ENCODE data around the gene ZNF568.

The ZNF568 gene

DNA sequence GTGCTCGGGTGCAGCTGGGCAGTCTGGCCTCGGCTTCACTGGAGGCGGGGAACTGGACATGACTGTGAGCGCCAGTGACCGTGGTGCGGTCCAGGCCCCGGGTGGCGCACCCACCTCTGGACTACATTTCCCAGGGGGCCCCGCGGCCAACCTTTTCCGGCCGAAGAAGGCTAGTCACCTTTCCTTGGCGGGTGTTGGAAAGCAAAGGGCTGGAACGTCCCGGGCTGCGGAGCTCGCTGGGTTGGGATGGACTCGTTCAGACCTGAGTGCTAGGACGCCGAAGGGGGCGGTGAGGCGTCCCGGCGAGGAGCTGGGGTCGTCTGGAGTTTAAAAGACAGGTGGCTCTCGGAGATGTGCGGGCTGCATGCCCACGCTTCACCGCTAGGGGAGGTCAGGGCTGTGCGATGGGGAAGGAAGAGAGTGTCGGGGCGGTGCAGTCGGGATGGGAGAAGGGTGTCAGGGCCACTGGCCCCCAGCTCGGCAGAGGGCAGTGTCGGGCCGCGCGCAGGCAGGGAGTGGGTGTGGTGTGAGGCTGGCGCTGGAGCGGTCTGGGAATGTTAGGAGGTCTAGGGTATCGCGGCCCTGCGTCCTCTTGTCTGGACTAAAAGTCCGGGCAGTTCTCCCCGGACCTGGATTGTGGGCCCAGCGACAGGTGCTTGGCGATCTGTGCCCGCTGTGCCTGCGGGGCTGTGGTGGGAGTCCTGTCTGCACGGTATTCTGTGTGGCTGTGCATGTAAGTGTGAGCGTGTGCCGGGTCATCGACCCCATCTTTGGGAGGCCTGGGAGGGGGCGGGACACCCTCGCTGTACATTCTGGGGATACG lies 57.1 kb downstream of the ZNF568 start:
- H3K27me3 Mint-ChIP-seq = no peaks in the 10 kb centered on the region
- peak; percentile 87 for DNase-seq
- CTCF ChIA-PET = interaction anchor here (0.5 to 1.2 kb wide), 5 partner anchors 10 to 1282 kb away, joined by 3 to 4 read pairs (median 3); partner anchors contain the start of gene ZNF345

DNA sequence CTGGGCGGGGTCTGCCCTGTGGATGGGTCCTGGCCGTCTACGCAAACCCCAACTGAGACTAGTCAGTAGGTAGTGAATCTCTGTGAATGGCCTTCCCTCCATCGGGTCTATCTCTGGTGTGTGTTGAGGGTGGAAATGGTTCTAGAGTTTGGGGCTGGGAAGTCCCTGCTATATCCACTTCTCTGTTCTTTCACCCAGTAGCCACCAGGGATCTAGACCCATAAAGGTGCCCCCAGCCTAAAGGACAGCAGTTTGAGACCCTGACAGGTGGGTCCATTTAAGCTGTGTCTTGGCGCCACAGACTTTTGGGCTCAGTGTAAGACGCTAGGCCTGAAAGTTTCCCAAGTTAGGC lies 57.7 kb downstream of the ZNF568 start:
- Mint-ChIP-seq H3K4me3 (peak overlapping the region; percentile 79), H3K27ac (peak overlapping the region; percentile 90), H3K4me1 (peaks cover 14% of the 10 kb centered on the region), H3K36me3 (peaks cover 19% of the 10 kb centered on the region), H3K9me3 (peaks cover 24% of the 10 kb centered on the region), H3K27me3 (no peaks in the 10 kb centered on the region)
- CTCF ChIA-PET = interaction anchor here (1.2 kb wide), 3 partner anchors 27 to 577 kb away, joined by 3 to 4 read pairs (median 3); partner anchors contain the start of gene ZNF345
- DNase-seq = no peak

More for the DNA sequence above, 57.1 kb downstream of the ZNF568 start:
- peak overlapping the region; percentile 90 for H3K27ac Mint-ChIP-seq
- peaks cover 14% of the 10 kb centered on the region for H3K4me1 Mint-ChIP-seq
- peaks cover 19% of the 10 kb centered on the region for H3K9me3 Mint-ChIP-seq
- peak overlapping the region; percentile 79 for H3K4me3 Mint-ChIP-seq
- peaks cover 14% of the 10 kb centered on the region for H3K36me3 Mint-ChIP-seq

- H3K9me3 Mint-ChIP-seq = peaks cover 51% of the 10 kb centered on the region
- no peaks in the 10 kb centered on the region for H3K36me3 Mint-ChIP-seq
- no peak overlapping the region for H3K27ac Mint-ChIP-seq
- no peaks in the 10 kb centered on the region for H3K4me1 Mint-ChIP-seq
- no peak overlapping the region for H3K4me3 Mint-ChIP-seq
- H3K27me3 Mint-ChIP-seq = no peaks in the 10 kb centered on the region
- CTCF ChIA-PET = no interaction called here
- no peak for DNase-seq
These were observed 70.0 kb downstream of the ZNF568 start for GRCh38 chr19:36986131-36986530.

DNA sequence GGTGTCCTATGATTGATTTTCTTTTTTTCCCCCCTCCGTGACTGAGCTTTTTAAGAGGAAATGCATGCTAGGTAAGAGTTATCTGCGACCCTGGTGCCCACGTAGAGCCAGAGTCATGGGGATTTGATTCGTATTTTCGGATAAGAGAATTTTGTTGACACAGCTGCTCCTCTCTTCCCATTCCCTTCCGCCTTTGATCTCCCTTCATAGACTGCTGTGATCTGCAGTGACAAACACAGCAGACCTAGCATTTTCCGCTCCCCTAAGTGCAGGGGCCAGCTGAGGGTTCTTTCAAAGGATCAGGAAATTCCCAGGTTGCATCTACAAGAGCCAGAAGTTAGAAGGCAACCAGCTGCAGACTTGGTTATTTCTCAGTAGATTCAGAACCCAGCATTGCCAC lies 70.5 kb downstream of the ZNF568 start:
- Mint-ChIP-seq H3K9me3 (peaks cover 54% of the 10 kb centered on the region), H3K27me3 (no peaks in the 10 kb centered on the region), H3K4me1 (no peaks in the 10 kb centered on the region), H3K27ac (no peak overlapping the region), H3K36me3 (peaks cover 5% of the 10 kb centered on the region), H3K4me3 (no peak overlapping the region)
- CTCF ChIA-PET = no interaction called here
- DNase-seq = no peak

DNA sequence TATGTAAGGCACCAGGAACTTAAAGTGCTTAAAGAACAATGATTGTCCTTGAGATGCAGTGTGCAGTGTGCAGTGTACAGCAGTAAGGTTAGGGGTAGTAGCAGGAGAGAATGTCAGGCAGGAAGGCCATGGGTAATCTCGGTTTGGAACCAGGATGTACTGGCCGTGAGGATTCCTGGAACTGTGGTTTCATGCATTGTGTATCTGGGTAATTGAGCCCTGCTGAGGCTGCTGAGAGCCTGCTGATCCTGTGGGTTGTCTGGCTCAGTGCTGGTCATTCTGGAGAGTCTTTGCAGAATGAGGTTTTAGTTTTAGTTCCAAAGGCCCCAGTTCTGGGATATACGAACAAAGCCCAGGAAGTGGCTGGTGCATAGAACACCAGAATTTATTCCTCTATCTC lies 71.0 kb downstream of the ZNF568 start:
- CTCF ChIA-PET = no interaction called here
- Mint-ChIP-seq H3K36me3 (peaks cover 7% of the 10 kb centered on the region), H3K4me1 (no peaks in the 10 kb centered on the region), H3K27ac (no peak overlapping the region), H3K27me3 (no peaks in the 10 kb centered on the region), H3K9me3 (peaks cover 53% of the 10 kb centered on the region), H3K4me3 (no peak overlapping the region)
- no peak for DNase-seq

- no peak for DNase-seq
- no peak overlapping the region for H3K27ac Mint-ChIP-seq
- H3K27me3 Mint-ChIP-seq = no peaks in the 10 kb centered on the region
- CTCF ChIA-PET = no interaction called here
- H3K4me3 Mint-ChIP-seq = no peak overlapping the region
- H3K9me3 Mint-ChIP-seq = peaks cover 53% of the 10 kb centered on the region
- no peaks in the 10 kb centered on the region for H3K4me1 Mint-ChIP-seq
- peaks cover 29% of the 10 kb centered on the region for H3K36me3 Mint-ChIP-seq
These were observed 81.2 kb downstream of the ZNF568 start for GRCh38 chr19:36997152-36997842.

GRCh38 chr19:36997843-36998235 lies 81.7 kb downstream of the ZNF568 start:
- peaks cover 26% of the 10 kb centered on the region for H3K36me3 Mint-ChIP-seq
- H3K27ac Mint-ChIP-seq = no peak overlapping the region
- no peak for DNase-seq
- CTCF ChIA-PET = no interaction called here
- H3K9me3 Mint-ChIP-seq = peaks cover 49% of the 10 kb centered on the region
- no peak overlapping the region for H3K4me3 Mint-ChIP-seq
- H3K27me3 Mint-ChIP-seq = no peaks in the 10 kb centered on the region
- no peaks in the 10 kb centered on the region for H3K4me1 Mint-ChIP-seq

DNA sequence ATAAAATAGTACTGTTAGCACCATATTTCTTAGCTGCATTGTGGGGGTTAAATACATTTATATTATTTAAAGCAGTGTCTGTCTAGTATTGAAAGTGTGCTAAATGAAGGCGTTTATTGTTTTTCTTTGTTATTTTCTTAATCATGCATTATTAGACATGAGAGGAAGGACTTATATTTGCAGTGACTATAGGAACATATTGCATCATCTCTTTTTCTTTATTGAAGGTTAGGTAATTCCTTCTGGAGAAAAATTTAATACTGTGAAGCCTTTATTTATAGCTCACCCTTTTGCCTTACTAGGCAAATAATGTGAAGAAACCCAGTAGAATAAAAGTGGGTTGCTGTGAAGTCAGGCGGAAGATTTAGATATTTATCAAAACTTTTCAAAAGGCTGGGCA lies 83.2 kb downstream of the ZNF568 start:
- Mint-ChIP-seq H3K9me3 (peaks cover 43% of the 10 kb centered on the region), H3K4me1 (no peaks in the 10 kb centered on the region), H3K4me3 (no peak overlapping the region), H3K27me3 (no peaks in the 10 kb centered on the region), H3K36me3 (peaks cover 21% of the 10 kb centered on the region), H3K27ac (no peak overlapping the region)
- CTCF ChIA-PET = no interaction called here
- DNase-seq = no peak

DNA sequence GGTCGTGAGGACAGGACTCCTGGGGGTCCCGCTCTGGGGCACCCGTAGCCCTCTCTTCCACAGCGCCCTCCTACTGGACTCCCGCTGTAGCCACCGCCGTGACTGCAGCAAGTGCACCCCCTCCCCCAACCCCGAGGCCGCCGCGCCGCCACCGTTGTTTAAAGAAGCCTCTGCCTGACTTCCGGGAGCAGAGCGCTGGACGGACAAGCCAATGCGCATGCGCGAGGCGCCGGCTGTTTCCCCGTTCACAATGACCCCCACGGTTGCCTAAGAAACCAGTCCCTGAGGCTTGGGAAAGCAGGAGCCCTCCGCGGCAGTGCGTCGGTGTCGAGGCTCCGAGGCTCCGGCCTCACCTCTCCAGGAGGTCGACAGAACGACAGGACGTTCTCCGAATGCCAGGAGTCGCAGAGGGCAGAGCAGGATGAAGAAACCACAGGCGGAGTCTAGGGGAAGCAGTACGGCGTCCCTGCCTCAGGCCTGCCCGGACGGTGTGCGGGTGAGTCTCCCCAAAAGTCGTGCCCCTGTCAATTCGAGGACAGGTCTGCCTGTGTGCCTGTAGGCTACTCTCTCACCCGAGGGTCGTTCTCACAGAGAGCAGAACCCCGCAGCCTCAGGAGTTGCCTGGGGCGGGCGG lies 91.6 kb downstream of the ZNF568 start:
- Mint-ChIP-seq H3K27ac (no peak overlapping the region), H3K36me3 (peaks cover 2% of the 10 kb centered on the region), H3K27me3 (no peaks in the 10 kb centered on the region), H3K4me3 (no peak overlapping the region), H3K4me1 (no peaks in the 10 kb centered on the region), H3K9me3 (peaks cover 50% of the 10 kb centered on the region)
- CTCF ChIA-PET = no interaction called here
- peak; percentile 30 for DNase-seq

DNA sequence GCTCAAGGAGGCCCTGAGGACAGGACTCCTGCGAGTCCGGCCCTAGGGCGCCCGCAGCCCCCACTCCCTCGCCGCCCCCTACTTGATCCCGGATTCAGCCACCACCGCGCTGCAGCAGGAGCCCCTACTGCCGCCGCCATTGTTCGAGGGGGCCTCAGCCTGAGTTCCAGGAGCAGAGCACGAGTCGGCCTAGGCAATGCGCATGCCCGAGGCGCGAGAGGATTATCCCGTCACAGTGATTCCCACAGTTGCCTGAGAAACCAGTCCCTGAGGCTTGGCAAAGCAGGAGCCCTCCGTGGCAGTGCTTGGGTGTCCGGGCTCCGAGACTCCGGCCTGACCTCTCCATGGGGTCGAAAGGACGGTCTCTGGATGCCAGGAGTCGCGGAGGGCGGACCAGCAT lies 93.7 kb downstream of the ZNF568 start:
- H3K36me3 Mint-ChIP-seq = peaks cover 2% of the 10 kb centered on the region
- CTCF ChIA-PET = no interaction called here

GRCh38 chr19:37012093-37012745 lies 96.1 kb downstream of the ZNF568 start:
- CTCF ChIA-PET = no interaction called here
- Mint-ChIP-seq H3K4me1 (no peaks in the 10 kb centered on the region), H3K9me3 (peaks cover 73% of the 10 kb centered on the region), H3K27ac (no peak overlapping the region), H3K4me3 (no peak overlapping the region), H3K36me3 (peaks cover 2% of the 10 kb centered on the region), H3K27me3 (no peaks in the 10 kb centered on the region)
- DNase-seq = no peak

More for the DNA sequence above, 93.7 kb downstream of the ZNF568 start:
- Mint-ChIP-seq H3K27me3 (no peaks in the 10 kb centered on the region), H3K4me3 (no peak overlapping the region), H3K4me1 (no peaks in the 10 kb centered on the region), H3K27ac (no peak overlapping the region), H3K9me3 (peaks cover 60% of the 10 kb centered on the region)
- DNase-seq = no peak

- CTCF ChIA-PET = no interaction called here
- Mint-ChIP-seq H3K36me3 (peaks cover 2% of the 10 kb centered on the region), H3K27me3 (no peaks in the 10 kb centered on the region), H3K27ac (no peak overlapping the region), H3K9me3 (peaks cover 71% of the 10 kb centered on the region), H3K4me1 (no peaks in the 10 kb centered on the region), H3K4me3 (no peak overlapping the region)
- DNase-seq = no peak
These were observed 98.3 kb downstream of the ZNF568 start for GRCh38 chr19:37014456-37014855.

- Mint-ChIP-seq H3K27me3 (no peaks in the 10 kb centered on the region), H3K9me3 (peaks cover 26% of the 10 kb centered on the region), H3K27ac (no peak overlapping the region), H3K4me1 (no peaks in the 10 kb centered on the region), H3K4me3 (no peak overlapping the region), H3K36me3 (no peaks in the 10 kb centered on the region)
- CTCF ChIA-PET = no interaction called here
- DNase-seq = no peak
These were observed 129.0 kb downstream of the ZNF568 start for GRCh38 chr19:37045140-37045539.

Measured in activated naive CD4-positive, alpha-beta T cell treated with anti-CD3 and anti-CD28 coated beads, Interleukin-2, amount 10 ng/mL, durations not matched to agents 7 days and 5 days (primary cell).